Upper lobe of left lung (tissue), 4 donors: ENCODE measurements around the gene ADAMTS7.
"Not testable (repeated sequence)": the region's sequence is repeated elsewhere in the genome, so short reads cannot be mapped to it uniquely, and the experiment has no call there.

ENCODE experiments used
- CTCF ChIP-seq, 6 experiments: fragments of 450-650 bp in 4 of 6; fragments of 200-600 bp in 2 of 6; sonication (generic) in 2 of 6; IDR thresholded peaks; one replicate each; pipeline ENCODE4 v1.5.1; 2016 to 2019; ENCODE audit warnings: antibody characterized with exemption in 6 of 6
- EP300 ChIP-seq, 4 donors: sonication (generic); formaldehyde crosslinking; IDR thresholded peaks; one replicate each; pipeline ENCODE4 v1.5.1; 2017; ENCODE audit warnings: antibody characterized with exemption in 4 of 4, control low read depth in 2 of 4
- POLR2A ChIP-seq, 4 donors: fragments of 450-650 bp; IDR thresholded peaks; one replicate each; pipeline ENCODE4 v1.5.1; 2016 to 2017; ENCODE audit warnings: antibody characterized with exemption in 4 of 4, mild to moderate bottlenecking in 2 of 4
- POLR2AphosphoS5 ChIP-seq, 2 donors: sonication (generic); formaldehyde crosslinking; IDR thresholded peaks; one replicate each; pipeline ENCODE4 v1.5.1; 2017; ENCODE audit warnings: antibody characterized with exemption in 2 of 2

DNA sequence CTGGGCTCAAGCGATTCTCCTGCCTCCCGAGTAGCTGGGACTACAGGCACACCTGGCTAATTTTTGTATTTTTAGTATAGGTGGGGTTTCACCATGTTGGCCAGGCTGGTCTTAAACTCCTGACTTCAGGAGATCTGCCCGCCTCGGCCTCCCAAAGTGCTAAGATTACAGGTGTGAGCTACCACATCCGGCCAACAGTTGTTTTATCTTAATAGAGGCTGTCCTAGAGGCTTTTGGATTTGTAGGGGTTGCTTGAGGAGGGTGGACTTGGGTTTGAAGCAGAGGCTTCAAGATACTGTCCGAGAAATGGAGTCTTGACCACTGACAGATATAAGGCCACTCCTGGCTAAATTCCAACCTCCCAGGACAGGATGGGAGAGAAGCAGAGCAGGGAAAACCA, 27.9 kb upstream of the ADAMTS7 start:
- not testable (repeated sequence) for TF ChIP-seq CTCF, POLR2A, POLR2AphosphoS5, EP300 (IDR thresholded peaks at IDR 0.05)
